Neuron (in vitro differentiated cells): ENCODE data around the gene SPDYE17.
"Not testable (repeated sequence)": the region's sequence is repeated elsewhere in the genome, so short reads cannot be mapped to it uniquely, and the experiment has no call there.

Source experiments
- H2AFZ ChIP-seq: one replicate; pipeline ENCODE4 v1.6.1; 2013; ENCODE audit warnings: low read depth, mild to moderate bottlenecking, inconsistent platforms, low read length, moderate library complexity
- H3K27me3 ChIP-seq: one replicate; pipeline ENCODE4 v1.6.1; 2013; ENCODE audit warnings: low read length; ENCODE audit not compliant: insufficient read depth
- H3K36me3 ChIP-seq: one replicate; pipeline ENCODE4 v1.6.1; 2013; ENCODE audit warnings: low read length; ENCODE audit not compliant: insufficient read depth
- H3K4me1 ChIP-seq: one replicate; pipeline ENCODE4 v1.6.1; 2013; ENCODE audit warnings: low read length; ENCODE audit not compliant: insufficient read depth
- H3K4me3 ChIP-seq: 2 replicates; pipeline ENCODE4 v1.5.1; 2013; ENCODE audit warnings: mild to moderate bottlenecking, low read length, moderate library complexity
- H3K9me3 ChIP-seq: one replicate; pipeline ENCODE4 v1.6.1; 2013; ENCODE audit warnings: low read length

Gene SPDYE17

GRCh38 chr7:77032261-77032660 is at the start of gene SPDYE17:
SPDYE17 (minus strand) TSS chr7:77032361; CDS start chr7:77030570, 1,791 bp downstream.
- H3K4me3 ChIP-seq, H3K27me3 ChIP-seq, H3K4me1 ChIP-seq: not testable (repeated sequence)

DNA sequence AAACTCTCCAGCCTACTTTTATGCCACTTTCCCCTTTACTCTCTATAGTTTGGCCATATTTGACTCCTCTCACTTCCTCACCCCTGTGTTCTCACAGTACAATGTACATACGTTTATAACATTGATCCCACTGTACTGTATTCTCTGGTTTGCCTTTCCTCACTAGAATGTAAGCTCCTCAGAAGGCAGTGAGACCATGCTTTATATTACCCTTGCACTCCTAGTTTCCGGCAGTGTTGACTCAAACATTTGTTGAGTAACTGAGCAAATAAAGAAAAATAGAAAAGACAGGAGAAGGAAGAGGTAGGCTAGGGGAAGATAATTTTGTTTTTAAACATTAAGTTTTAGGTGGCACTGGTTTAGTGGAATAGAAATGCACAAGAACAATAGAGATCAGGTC is 48.1 kb upstream of the SPDYE17 start:
- not testable (repeated sequence) for H2AFZ ChIP-seq, H3K9me3 ChIP-seq, H3K4me1 ChIP-seq, H3K27me3 ChIP-seq, H3K36me3 ChIP-seq, H3K4me3 ChIP-seq

More at GRCh38 chr7:77032261-77032660, at the start of gene SPDYE17:
- not testable (repeated sequence) for H3K9me3 ChIP-seq, H2AFZ ChIP-seq, H3K36me3 ChIP-seq

- H3K4me3 ChIP-seq, H3K9me3 ChIP-seq, H2AFZ ChIP-seq, H3K36me3 ChIP-seq, H3K27me3 ChIP-seq, H3K4me1 ChIP-seq: not testable (repeated sequence)
These were observed 47.5 kb upstream of the SPDYE17 start for GRCh38 chr7:77079624-77080023.

DNA sequence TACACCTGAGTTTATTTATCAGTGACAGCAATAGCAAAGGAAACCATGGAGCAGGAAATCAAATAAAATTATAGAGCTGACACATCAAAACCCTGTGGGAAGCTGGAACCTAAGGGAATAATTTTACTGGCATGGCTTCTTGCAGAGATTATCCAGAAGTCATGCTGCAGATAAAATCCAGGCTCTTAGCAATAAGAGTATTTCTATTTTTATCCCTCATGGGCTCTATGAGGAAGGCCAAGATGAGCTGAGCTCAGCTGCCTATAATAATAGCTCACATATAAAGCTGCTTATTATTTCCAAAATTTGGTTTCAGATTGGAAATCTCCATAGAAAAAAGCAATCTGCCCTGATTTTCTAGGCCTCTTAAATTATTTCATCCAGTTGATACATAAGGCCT is 47.0 kb upstream of the SPDYE17 start:
- not testable (repeated sequence) for H3K36me3 ChIP-seq, H3K27me3 ChIP-seq, H3K9me3 ChIP-seq, H2AFZ ChIP-seq, H3K4me3 ChIP-seq, H3K4me1 ChIP-seq

GRCh38 chr7:77077060-77077459 is 44.9 kb upstream of the SPDYE17 start:
- not testable (repeated sequence) for H3K27me3 ChIP-seq, H3K36me3 ChIP-seq, H2AFZ ChIP-seq, H3K4me1 ChIP-seq, H3K4me3 ChIP-seq, H3K9me3 ChIP-seq

GRCh38 chr7:77074786-77075396 is 42.7 kb upstream of the SPDYE17 start:
- not testable (repeated sequence) for H3K9me3 ChIP-seq, H3K4me3 ChIP-seq, H3K4me1 ChIP-seq, H3K36me3 ChIP-seq, H2AFZ ChIP-seq, H3K27me3 ChIP-seq

DNA sequence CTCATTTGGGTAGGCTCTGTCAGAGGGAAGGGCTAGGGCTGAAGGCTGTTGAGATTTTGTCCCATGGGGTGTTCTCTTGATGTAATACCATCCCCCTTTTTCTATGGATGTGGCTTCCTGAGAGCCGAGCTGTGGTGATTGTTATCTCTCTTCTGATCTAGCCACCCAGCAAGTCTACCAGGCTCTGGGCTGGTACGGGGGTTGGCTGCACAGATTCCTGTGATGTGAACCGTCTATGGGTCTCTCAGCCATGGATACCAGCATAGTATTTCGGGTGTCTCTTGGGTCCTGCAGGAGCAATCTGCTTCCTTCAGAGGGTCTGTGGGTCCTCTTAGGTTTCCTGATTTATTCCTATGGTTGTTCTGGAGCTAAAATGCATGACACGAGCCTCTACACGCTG is 38.9 kb upstream of the SPDYE17 start:
- not testable (repeated sequence) for H3K9me3 ChIP-seq, H3K36me3 ChIP-seq, H3K27me3 ChIP-seq, H3K4me1 ChIP-seq, H3K4me3 ChIP-seq, H2AFZ ChIP-seq

GRCh38 chr7:77065869-77066268 is 33.7 kb upstream of the SPDYE17 start:
- not testable (repeated sequence) for H3K4me3 ChIP-seq, H3K9me3 ChIP-seq, H3K4me1 ChIP-seq, H2AFZ ChIP-seq, H3K36me3 ChIP-seq, H3K27me3 ChIP-seq

DNA sequence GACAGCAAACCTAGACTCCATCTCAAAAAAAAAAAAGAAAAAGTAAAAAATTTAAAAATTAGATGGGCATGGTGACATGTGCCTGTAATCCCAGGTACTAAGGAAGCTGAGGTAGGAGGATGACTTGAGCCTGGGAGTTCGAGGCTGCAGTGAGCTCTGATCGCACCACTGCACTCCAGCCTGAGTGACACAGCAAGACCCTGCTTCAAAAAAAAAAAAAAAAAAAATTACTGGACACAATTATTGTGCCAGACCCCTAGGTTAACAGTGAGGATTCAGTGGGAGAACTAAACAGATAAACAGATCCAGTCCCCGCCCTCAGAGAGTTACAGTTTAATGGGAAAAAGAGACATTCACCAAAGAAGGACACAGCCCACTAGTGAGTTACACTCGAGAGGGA is 31.6 kb upstream of the SPDYE17 start:
- not testable (repeated sequence) for H3K27me3 ChIP-seq, H3K4me1 ChIP-seq, H3K36me3 ChIP-seq, H3K9me3 ChIP-seq, H3K4me3 ChIP-seq, H2AFZ ChIP-seq

GRCh38 chr7:77062557-77062956 is 30.4 kb upstream of the SPDYE17 start, which contains the start of gene SPDYE18:
SPDYE18 (minus strand) TSS chr7:77062558; CDS start chr7:77060512, 2,046 bp downstream.
- H2AFZ ChIP-seq, H3K36me3 ChIP-seq, H3K4me1 ChIP-seq, H3K4me3 ChIP-seq, H3K27me3 ChIP-seq, H3K9me3 ChIP-seq: not testable (repeated sequence)

GRCh38 chr7:77026349-77026748 is 5.8 kb downstream of the SPDYE17 start:
- H3K9me3 ChIP-seq, H3K4me3 ChIP-seq, H2AFZ ChIP-seq, H3K36me3 ChIP-seq, H3K27me3 ChIP-seq, H3K4me1 ChIP-seq: not testable (repeated sequence)

DNA sequence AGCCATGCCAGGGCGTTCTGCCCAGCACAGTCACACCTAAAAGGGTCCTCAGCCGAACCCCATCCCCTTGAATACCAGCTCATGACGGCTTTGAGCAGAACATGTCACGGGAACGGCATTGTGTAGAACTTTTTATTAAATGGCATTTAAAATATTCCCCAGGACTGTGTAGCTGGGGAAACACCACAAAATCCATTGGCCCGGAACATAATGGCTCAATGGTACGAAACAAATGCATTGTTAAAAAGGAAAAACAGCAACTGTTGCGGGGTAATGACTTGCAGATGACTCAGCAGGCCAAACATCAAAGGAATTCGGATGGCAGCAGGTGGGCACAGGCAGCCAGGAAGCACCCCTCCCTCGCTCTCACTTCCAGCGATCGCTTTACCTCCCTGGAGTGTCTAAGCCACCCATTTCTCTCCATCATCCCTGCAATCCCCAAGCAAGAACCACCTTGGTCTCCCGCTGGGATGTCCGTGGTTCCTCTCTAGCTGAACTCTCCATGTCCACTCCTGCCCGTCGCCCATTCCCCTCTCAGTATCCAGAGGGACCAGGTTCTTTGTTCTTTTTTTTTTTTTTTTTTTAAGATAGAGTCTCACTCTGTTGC is 22.0 kb downstream of the SPDYE17 start:
- H3K4me3 ChIP-seq, H3K36me3 ChIP-seq, H2AFZ ChIP-seq, H3K27me3 ChIP-seq, H3K4me1 ChIP-seq, H3K9me3 ChIP-seq: not testable (repeated sequence)

- H3K4me3 ChIP-seq, H2AFZ ChIP-seq, H3K27me3 ChIP-seq, H3K36me3 ChIP-seq, H3K4me1 ChIP-seq, H3K9me3 ChIP-seq: not testable (repeated sequence)
These were observed 24.2 kb downstream of the SPDYE17 start for GRCh38 chr7:77008000-77008399.
